Chondrocyte (in vitro differentiated cells): ENCODE measurements around the gene HELZ. TPM values are rescaled to one million over a fixed set of nuclear protein-coding genes. Genes with fewer than 3 reads are reported as not detected.

Source experiments
- DNase-seq: peaks from one replicate; pipeline ENCODE4 v3.0.0; 2021; ENCODE audit warnings: mixed read lengths, low spot score
- H3K27ac Mint-ChIP-seq: one replicate; pipeline ENCODE4 v1.8.0; 2021; ENCODE audit warnings: mild to moderate bottlenecking, moderate library complexity, mixed read lengths; ENCODE audit not compliant: unreplicated experiment
- H3K27me3 Mint-ChIP-seq: 2 replicates; pipeline ENCODE4 v1.8.0; 2021; ENCODE audit warnings: low read depth, mixed read lengths
- H3K36me3 Mint-ChIP-seq: 2 replicates; pipeline ENCODE4 v1.8.0; 2021; ENCODE audit warnings: low read depth, mixed read lengths
- H3K4me1 Mint-ChIP-seq: 2 replicates; pipeline ENCODE4 v1.8.0; 2021; ENCODE audit warnings: low read depth, mild to moderate bottlenecking, mixed read lengths
- H3K4me3 Mint-ChIP-seq: one replicate; pipeline ENCODE4 v1.8.0; 2021; ENCODE audit warnings: mild to moderate bottlenecking, moderate library complexity, mixed read lengths; ENCODE audit not compliant: unreplicated experiment
- H3K9me3 Mint-ChIP-seq: 2 replicates; pipeline ENCODE4 v1.8.0; 2021; ENCODE audit warnings: low read depth, mixed read lengths
- total RNA-seq: library from RNA; stranded (reverse); gene quantifications from 3 replicates; pipeline ENCODE4 v1.2.1, GENCODE V29; 2021
- TF ChIP-seq, protein P1 (sequence below): fragments of 200-600 bp; sonication (generic); IDR thresholded peaks from 2 replicates; pipeline ENCODE4 v1.5.0; 2021; ENCODE audit warnings: antibody characterized with exemption, mild to moderate bottlenecking, moderate library complexity

The HELZ gene
- total RNA-seq, 1 donor from 2014 or later = 55.8 TPM

DNA sequence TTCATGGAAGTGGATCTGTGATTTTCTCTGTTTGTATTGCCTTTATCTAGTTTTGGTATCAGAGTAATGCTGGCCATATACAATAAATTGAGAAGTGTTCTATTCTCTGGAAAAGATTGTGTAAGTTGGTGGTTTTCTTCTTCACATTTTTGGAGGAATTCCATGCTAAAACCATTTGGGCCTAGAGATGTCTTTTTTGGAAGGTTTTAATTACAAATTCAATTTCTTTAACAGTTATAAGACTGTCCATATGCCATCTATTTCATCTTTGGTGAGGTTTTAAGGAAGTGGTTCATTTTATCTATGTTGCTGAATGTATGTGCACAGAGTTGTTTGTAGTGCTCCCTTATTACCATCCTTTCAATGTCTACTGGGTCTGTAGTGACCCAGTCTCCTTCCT is 154.7 kb downstream of the HELZ start:
- H3K4me1 Mint-ChIP-seq = peaks cover 5% of the 10 kb centered on the region
- peaks cover 15% of the 10 kb centered on the region for H3K36me3 Mint-ChIP-seq
- no peaks in the 10 kb centered on the region for H3K27me3 Mint-ChIP-seq
- DNase-seq = no peak
- H3K4me3 Mint-ChIP-seq = no peak overlapping the region
- H3K27ac Mint-ChIP-seq = no peak overlapping the region
- TF ChIP-seq, protein P1, sequence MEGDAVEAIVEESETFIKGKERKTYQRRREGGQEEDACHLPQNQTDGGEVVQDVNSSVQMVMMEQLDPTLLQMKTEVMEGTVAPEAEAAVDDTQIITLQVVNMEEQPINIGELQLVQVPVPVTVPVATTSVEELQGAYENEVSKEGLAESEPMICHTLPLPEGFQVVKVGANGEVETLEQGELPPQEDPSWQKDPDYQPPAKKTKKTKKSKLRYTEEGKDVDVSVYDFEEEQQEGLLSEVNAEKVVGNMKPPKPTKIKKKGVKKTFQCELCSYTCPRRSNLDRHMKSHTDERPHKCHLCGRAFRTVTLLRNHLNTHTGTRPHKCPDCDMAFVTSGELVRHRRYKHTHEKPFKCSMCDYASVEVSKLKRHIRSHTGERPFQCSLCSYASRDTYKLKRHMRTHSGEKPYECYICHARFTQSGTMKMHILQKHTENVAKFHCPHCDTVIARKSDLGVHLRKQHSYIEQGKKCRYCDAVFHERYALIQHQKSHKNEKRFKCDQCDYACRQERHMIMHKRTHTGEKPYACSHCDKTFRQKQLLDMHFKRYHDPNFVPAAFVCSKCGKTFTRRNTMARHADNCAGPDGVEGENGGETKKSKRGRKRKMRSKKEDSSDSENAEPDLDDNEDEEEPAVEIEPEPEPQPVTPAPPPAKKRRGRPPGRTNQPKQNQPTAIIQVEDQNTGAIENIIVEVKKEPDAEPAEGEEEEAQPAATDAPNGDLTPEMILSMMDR = no peak
- H3K9me3 Mint-ChIP-seq = peaks cover 4% of the 10 kb centered on the region

DNA sequence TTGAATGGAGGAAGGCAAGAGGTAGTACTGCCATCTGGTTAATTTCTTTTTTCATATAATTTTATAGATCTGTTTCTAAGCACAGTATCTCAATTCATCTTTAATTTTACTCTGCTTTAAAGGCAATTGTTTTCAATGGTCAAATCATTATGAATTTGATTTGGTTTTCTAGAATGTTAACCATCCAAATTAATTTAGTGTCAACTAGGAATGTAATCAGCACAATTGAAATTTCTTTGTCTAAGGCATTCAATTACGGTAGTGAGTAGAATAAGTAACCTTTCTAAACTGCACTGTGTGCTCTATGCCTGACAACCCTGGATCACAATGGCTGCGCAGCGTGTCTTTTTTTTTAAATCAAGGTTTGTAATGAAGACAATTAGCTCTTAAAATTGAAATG is 156.4 kb downstream of the HELZ start:
- TF ChIP-seq, protein P1 = no peak
- Mint-ChIP-seq H3K27ac (no peak overlapping the region), H3K4me1 (peaks cover 2% of the 10 kb centered on the region), H3K9me3 (peaks cover 4% of the 10 kb centered on the region), H3K27me3 (no peaks in the 10 kb centered on the region), H3K36me3 (peaks cover 15% of the 10 kb centered on the region), H3K4me3 (no peak overlapping the region)
- DNase-seq = no peak

DNA sequence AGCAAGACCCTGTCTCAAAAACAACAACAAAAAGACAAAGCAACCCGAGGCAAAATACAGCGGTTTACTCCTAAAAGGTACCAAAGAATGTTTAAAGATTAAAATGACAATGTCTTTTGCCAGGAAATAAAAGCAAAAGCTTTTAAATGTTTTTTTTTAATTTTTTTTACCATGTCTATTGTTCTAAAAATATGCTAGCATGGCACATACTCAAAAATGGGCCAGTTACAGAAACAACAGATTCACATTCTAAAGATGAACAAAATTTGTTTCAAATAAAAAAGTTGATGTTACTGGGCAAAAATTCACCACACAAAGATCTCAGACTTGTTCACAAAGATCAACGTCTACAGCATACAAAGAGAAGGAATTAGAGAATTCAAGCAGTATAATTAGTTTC is 159.6 kb downstream of the HELZ start:
- Mint-ChIP-seq H3K4me3 (no peak overlapping the region), H3K4me1 (peaks cover 2% of the 10 kb centered on the region), H3K36me3 (peaks cover 18% of the 10 kb centered on the region), H3K27ac (no peak overlapping the region), H3K9me3 (peaks cover 4% of the 10 kb centered on the region), H3K27me3 (no peaks in the 10 kb centered on the region)
- no peak for DNase-seq
- TF ChIP-seq, protein P1 = no peak

DNA sequence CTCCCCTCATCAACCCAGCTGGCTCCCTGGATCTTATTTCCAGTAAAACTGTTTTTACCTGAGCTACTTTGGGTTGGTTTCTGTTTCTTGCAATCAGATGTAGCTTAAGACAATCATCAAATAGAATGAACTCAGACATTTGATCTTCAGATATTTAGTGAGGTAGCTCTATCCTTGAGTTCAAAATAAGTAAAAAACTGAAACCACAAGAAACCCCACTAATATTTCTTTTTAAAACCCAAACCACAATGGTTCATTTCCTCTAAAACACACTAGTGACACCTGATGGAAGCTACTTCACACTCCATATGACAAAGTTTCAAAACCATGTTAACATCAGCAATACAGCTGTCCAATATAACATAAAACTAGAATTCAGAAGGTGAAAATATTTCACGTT is 162.9 kb downstream of the HELZ start:
- DNase-seq = no peak
- Mint-ChIP-seq H3K36me3 (peaks cover 17% of the 10 kb centered on the region), H3K27me3 (no peaks in the 10 kb centered on the region), H3K4me1 (peaks cover 2% of the 10 kb centered on the region), H3K9me3 (no peaks in the 10 kb centered on the region), H3K27ac (no peak overlapping the region), H3K4me3 (no peak overlapping the region)
- TF ChIP-seq, protein P1 = peak; percentile 35

DNA sequence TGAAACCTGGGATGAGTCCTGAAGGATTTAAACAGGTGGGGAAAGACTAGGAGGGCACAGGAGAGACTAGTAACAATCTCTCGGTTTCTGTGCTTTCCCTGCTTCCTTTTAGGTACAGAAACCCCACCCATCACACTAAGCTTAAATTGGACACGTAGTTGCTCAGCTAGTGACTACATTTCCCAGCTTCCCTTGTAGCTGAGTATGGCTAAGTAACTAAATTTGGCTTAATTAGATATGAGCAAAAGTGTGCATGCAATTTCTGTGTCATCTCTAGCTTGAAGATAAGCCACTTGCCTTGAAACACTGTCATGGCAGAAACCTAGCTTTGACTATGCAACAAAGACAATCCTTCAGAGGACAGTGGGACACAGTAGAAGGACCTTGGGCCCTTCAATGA is 164.2 kb downstream of the HELZ start:
- H3K27ac Mint-ChIP-seq = no peak overlapping the region

More for the DNA sequence above, 164.2 kb downstream of the HELZ start:
- no peak for DNase-seq
- Mint-ChIP-seq H3K4me1 (peaks cover 8% of the 10 kb centered on the region), H3K4me3 (no peak overlapping the region), H3K36me3 (peaks cover 11% of the 10 kb centered on the region), H3K9me3 (no peaks in the 10 kb centered on the region), H3K27me3 (no peaks in the 10 kb centered on the region)
- TF ChIP-seq, protein P1 = no peak
